GM19455 (cell line): ENCODE data around the gene KLC1.

Source experiments
- ATAC-seq: cut with Tn5 transposase; IDR thresholded peaks from one replicate; pipeline ENCODE4 v1.9.1; 2021; ENCODE audit not compliant: unreplicated experiment

KLC1 gene

DNA sequence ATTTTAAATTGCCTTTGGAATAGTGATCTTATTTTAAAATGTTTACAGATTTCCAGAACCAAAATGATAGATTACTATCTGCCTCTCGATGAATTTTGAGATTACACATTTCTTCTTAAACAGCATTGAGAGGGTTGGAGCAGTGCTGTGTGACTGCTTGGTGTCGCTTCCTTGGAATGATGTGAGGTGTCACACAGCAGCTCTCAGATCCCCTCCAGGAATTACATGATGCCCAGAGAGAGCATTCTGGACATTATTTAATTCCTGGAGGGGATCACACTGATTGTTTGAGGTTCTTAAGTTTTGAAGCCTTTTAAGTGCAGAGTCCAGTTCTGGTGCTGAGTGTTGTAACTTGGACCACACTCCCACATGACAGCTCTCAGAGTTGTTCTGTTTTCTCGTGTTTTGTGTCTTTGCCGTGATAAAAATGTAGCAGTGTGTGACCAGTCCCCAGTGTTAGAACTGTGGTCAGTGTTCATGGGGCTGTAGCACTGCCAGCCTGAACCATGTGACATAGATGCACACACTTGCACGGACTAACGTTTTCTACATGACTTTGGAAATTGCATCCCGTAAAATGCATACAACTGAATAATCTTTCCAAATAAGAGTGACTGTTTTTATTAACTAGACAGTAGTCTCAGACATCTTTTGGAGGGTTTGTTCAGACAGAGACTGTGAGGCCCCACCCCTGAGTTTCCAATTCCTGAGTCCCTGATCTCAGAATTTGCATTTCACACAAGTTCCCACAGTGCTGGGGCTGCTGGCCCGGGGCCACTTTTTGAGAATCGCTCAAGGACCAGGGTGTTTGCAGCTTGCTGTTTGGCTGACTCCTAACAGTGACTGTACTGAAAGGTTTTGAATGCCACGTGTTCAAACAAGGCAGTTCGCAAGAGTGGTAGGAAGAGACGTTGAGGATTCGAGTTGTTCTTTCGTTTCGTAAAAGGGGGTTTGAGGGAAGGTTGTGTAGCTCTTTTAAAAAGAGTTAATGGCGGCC, 60.2 kb downstream of the KLC1 start:
- no peak for ATAC-seq

DNA sequence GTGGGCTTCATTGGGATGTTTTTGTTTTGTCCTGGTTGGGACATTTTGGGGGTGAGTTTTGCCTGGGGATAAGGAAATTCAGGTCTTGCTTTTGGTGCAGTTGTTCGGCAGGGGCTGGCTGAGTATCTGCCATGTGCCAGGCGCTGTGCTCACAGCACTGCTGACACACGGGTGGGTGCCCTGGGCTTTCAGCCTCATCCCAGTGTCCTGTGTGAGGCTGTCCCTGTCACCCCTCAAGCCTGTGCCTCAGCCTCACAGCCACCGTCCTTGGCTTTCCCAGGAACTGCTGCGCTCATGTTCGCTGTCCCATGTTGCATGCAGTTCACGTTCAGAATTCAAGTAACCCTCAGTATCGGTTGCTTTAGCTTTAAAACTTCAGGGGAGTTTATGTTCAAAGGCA, 61.3 kb downstream of the KLC1 start:
- no peak for ATAC-seq

DNA sequence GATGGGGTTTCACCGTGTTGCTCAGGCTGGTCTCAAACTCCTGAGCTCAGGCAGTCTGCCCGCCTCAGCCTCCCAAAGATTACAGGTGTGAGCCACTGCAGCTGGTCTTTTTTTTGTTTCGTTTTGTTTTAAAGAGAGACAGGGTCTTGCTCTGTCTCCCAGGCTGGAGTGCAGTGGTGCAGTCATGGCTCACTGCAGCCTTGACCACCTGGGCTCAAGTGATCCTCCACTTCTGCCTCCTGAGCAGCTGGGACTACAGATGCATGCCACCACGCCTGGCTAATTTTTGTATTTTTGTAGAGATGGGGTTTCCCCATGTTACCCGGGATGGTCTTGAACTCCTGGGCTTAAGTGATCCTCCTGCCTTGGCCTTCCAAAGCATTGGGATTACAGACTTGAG, 62.6 kb downstream of the KLC1 start:
- ATAC-seq = peak; percentile 63

DNA sequence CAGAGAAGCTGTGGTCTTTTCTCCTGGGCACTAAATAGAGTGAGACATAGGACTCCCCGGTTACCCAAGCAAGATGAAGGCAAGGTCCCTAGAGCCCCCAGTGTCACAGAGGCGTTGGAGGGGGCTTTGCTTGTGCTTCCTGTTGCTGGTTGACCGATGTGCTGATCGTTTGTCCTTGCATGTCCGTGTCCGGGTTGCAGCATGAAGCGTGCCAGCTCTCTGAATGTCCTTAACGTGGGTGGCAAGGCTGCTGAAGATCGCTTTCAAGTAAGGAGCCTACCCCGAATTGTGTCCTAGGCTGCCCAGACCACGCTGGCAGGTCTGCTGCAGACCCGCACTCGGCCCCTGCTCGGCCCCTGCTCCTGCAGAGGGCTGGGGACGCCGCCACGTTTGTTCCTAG, 63.1 kb downstream of the KLC1 start:
- ATAC-seq = no peak

DNA sequence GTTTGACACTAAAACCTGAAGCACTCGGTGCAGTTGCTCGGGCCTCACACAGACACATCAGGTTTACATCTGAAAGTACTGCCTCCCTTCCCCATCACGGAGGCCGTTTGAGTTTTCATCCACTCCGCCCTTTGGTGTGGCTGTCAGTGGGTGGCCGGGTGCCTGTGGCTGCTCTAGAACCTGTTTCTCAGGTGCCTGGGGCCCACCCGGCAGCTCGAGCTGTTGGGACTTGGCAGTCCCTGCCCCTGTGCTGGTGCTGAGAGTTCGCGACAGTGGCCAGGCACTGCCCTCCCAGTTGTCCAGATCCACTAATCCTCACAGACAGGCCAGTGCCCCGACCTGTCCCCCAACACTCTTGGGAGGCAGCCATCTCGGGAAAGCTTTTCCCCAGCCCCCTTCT, 63.9 kb downstream of the KLC1 start:
- no peak for ATAC-seq

DNA sequence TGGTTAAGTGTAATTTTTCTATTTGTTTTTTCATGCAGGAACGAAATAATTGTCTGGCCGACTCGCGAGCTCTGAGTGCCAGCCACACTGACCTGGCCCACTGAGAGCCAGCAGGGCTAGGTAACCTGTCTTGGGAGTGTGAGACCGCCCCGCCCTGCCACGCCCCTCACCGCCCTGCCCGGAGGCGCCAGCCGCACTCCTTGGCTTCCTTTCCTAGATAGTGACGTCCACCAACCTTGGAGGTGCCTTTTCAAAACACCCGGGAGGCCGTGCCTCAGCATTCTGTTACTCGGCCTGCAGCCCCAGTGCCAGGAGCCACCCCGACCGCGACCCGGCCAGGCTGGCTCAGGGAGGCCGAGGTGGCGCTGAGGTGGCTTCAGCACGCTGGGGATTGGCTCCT, 64.5 kb downstream of the KLC1 start:
- ATAC-seq = no peak

DNA sequence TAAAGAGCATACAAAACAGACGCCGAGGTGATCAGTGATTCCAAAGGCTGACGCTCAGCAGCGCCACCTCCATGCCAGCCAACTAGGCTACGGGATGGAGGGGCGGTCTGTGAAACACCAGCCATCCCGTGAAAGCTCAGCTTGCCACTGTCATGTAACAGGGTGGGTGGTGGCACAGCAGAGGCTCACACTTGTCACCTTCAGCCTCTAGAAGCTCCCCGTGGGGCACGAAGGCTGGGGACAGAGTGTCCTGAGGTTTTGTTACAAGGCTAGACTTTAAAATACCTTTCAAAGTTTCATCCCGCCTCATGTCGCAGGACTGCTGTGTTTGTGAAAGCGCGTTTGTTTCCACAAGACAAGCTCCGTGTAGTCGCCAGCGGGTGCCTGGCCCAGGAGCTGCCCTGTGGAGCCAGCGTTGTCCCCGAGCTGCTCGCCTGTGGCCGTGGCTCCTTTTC, 65.6 kb downstream of the KLC1 start:
- no peak for ATAC-seq

DNA sequence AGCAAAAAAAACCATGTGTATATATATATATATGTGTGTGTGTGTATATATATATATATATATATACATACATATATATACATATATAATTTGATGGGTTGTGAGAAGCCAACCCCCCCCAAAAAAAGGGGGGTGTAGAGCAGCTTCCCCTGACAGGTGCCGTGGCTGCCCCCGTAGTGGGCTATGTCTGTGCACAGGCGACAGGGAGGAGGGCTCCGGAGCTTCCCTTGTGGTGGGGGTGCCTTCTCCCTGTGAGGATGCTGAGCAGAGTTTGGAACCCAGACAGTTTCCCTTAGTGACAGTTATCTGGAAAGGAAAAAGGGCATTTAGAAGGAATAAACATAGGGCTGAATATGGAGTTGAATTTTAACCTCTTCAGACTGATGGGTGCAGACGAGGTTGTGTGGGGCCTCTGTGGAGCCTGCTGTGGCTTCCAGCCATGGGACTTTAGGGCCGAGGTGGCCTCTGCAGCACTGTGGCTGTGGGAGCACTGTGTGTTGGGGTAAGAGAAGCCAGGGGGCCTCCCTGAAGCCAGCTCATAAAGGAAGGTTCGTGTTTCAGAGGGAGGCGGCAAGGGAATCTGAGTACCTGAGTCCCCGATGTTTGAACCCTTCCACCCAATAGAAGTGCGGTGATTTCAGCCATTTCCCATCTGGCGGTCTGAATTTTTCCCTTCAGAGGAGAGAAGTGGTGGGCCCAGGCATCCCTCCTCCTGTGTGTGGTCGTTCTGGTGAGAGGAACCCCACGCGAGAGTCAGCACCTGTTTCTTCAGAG, 66.5 kb downstream of the KLC1 start:
- no peak for ATAC-seq

DNA sequence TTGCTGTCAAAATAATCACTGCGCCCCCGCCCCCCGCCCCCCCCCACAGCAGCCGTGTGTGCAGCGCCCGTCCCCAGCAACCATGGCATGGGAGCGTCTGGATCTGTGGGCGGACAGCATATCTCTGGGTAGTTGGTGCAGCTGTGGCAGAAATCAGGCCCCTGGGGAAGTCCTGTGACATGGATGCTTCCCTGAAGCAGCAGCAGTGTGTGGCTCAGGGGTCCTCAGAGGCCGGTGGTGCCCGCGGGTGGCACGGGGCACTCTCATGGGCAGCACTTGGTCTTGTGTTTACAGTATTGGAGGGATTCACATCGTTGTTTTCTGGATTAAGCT, 67.0 kb downstream of the KLC1 start:
- ATAC-seq = no peak

DNA sequence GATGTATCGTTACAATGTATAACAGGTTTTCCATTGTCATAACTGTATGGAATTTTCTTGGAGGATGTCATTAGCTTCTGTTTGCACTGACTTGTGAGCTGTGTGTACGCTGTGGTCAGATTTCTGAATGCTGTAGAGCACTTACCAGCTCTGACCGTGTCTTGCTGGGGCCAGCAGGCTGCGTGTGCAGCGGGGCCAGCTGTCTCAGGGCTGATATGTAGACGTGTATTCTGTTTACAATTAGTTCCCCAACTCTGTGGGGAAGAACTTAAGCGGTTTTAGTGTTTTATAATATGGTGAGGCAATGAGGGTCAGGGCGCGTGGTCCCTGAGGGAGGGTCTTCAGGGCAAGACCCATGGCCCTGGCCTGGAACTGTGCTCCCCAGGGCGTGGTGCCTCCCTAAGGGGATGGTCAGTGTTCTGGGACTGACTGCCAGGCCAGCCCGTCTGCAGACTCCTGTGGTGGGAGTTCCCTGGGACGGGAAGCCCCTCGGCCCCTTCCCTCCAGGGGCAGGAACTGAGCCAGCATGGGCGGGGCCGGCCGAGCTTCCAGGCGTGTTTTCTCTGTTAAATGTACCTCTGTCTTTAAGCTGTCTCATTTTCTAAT, 67.6 kb downstream of the KLC1 start:
- no peak for ATAC-seq

DNA sequence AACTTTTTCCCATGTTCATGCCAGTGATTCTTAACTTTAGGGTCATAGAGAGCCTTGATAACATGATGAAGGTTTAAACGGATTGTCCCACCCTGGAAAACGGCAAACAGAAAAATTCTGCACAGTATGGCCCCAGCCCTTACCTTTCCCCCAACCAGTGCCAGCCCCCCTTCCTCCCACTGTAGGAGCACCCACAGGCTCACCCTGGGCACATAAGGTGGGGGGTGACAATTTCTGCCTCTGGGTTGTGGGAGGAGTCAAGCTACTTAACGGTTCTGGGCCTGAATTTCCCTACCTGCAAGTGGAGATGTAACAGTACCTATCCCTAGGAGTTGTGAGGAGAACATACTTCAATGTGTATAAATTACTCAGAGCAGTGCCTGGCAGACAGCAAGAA, 68.2 kb downstream of the KLC1 start:
- no peak for ATAC-seq

DNA sequence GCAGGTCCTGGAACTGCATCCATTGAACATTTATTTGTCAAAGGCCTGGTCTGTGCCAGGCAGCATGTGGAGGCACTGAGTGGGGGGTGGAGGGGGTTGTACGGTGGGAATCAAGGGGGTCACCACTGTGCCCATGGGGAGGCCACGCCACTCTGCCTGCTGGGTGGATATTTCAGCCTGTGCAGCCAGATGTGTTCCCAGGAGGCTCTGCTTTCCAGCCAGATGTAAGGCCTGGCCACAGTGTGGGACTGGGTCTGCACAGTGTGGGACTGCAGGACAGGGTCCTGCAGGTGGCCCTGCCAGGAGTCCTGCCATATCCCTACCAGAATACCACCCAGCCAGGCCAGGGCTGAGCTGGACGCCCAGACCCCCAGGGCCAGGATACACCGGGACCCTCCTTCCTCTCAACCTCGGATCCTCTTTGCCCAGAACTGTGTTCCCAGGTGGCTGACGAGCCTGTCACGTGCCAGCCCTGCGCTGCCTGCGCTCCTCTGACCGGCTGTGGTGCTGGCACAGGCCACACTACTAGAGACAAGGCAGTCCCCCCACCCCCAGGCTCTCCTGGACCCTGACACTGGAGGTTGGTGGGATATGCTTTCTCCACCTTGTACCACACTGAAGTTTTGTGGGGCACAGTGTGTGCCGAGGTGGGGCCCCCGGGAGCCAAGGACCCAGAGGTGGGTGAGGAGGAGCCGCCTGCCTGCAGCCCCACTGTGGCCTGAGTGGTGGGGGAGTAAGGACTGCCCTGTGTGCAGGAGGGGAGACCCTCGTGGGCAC, 68.8 kb downstream of the KLC1 start:
- ATAC-seq = no peak

DNA sequence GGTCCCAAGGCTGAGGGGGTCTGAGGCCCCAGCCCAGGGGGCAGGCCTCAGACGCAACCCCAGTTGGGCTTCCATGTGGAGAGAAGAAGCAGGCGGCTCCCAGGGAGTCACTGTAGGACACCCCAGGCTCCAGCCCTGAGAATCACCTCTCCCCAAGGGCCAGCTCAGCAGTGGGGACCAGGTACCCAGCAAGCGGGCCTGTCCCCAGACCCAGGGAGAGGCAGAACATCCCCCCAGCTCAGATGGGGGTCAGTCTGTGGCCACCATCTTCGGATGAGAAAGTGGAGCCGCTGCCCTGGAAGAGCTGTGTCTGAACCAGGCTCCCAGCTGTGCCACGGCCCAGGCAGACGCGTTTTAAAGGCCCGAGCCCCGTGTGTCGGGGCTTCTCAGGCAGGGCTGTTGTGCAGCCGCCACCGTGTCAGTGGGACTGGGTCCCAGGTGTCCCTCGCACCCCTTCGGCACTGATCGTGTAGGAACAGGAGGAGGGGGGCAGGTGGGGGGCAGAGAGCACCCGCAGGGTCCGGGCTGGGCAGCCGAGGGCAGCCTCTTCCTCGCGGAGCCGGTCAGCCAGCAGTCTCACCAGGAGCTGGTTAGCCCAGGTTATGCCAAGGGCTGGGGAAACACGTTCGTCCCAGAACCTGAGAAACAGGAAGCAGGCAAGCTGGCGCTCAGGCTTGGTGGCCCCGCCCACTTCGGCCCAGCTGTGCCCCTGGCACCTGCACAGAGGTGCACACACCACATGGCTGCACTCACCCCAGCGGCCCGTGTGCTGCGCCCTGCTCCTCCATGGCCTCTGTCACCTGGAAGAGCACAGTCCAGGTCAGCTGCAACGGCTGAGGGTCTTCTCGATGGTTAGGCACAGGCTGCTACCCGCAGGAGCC, 69.6 kb downstream of the KLC1 start:
- ATAC-seq = no peak

DNA sequence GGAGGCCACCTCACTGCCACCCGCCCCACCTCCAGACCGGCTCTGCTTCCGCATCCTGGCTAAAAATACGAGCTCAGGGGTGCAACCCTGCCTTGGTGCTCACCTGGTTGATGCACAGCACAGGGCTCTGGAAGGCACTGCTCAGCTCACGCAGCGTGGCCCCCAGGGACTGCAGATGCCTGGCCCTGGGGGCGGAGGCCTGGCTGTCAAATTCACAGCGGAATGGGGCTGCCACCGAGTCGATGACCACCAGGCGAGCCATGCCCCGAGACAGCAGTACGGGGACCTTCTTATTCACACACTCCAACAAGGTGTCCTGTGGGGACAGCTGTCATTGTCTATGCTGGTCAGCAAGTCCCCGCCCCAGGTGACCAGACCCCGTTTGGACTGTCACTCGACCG, 70.2 kb downstream of the KLC1 start:
- ATAC-seq = no peak

DNA sequence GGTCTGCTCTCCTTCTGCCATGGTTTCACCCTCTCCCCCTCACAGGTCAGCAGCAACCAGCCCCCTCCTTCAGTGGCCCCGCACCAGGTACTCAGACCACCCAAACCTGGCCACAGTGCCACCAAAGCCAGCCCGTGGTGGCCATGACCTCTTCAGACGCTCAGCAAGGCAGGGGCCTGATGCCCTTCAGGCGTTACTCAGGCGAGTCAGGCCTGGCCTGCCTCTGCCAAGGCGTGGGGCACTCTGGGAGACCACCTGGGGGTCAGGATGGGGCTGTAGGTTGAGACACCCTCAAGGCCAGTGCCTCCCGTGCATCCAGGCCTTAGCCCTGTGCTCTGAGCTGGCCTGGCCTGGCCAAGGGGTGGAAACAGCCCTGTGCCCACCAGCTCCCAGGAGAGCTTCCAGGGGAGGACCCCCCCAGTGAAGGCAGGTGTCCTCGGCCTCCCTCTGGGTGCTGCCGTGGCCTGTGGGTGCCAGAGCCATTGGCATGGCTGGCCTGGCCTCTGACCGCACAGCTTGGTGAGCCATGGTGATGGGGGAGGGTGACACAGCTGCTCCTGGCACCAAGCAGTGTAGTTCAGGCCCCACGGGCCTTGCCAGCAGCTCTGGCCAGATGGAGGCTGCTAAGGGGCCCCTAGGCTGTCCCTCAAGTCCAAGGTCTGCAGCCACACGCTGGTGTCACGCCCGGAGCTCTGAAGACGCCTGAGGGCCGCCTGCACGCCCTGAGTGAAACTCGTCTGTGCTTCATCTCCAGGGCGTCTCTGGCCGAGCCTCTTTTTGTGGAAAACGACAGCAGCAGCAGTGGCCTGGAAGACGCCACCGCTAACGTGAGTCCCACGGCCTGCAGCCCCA, 71.1 kb downstream of the KLC1 start:
- ATAC-seq = no peak

DNA sequence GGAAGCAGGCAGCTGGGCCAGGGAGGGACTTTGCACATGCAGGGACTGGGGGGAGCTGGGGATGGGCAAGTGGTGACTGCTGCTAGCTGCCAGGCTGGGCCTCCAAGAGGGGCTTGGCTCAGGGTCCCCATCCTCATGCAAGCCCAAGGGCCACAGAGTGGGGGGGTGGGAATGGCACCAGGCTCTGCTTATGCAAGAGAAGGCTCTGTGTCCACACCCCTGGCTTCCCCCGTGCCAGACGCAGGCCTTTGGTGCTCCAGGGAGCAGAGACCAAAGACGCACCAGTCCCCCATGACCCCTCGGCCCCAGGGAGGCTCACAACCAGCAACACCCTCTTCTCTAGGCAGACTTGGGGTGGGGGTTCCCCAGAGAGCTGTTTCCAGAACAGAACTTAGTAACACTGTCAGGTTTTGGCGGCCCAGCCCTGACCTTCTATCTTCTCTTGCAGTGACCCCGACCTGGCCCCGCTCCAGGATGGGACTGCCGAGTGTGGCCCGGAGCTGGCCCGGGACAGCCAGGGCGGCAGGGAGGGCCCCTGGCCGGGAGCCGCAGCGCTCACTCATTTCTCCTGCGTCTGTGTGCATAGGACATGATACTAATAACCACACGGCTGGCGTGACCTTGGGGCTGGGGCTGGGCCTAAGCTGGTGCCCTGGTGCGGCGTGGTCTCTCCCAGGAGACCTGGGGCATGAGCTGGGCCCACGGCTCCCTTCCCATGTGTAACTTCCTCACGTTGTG, 71.9 kb downstream of the KLC1 start:
- ATAC-seq = no peak

DNA sequence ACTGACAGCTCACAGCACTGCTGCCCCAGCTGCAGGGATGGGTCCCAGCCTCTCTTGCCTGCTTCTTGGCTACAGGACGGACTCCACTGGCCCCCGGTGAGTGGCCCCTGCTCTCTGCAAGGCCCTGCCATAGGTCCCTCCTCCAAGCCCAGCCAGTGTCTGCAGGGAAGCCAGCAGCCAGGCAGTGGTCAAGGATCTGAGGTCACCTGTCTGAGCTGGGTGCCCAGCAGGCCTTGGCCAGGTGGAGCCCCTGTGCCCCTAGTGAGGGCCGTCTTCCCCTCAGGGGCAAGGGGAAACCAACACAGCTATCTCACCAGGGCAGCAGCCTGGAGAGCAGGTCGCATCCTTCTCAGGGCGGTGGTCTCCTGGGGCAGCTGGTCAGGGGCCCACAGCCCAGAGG, 73.1 kb downstream of the KLC1 start:
- no peak for ATAC-seq
